Stimulated activated naive CD8-positive, alpha-beta T cell treated with anti-CD3 and anti-CD28 coated beads, Interleukin-15, Interleukin-2, amounts not matched to agents 100 U/mL and 50 U/mL, for 24 hours (primary cell): Measurements from ENCODE around the gene BATF.
"Not testable (repeated sequence)": the region's sequence is repeated elsewhere in the genome, so short reads cannot be mapped to it uniquely, and the experiment has no call there.

Experiments used
- ATAC-seq: fragments of 150-1000 bp; cut with Tn5 transposase; one replicate; pipeline ENCODE4 v1.10.0; 2021
- DNase-seq: peaks from one replicate; pipeline ENCODE4 v3.0.0; 2021

BATF gene, protein sequence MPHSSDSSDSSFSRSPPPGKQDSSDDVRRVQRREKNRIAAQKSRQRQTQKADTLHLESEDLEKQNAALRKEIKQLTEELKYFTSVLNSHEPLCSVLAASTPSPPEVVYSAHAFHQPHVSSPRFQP

DNA sequence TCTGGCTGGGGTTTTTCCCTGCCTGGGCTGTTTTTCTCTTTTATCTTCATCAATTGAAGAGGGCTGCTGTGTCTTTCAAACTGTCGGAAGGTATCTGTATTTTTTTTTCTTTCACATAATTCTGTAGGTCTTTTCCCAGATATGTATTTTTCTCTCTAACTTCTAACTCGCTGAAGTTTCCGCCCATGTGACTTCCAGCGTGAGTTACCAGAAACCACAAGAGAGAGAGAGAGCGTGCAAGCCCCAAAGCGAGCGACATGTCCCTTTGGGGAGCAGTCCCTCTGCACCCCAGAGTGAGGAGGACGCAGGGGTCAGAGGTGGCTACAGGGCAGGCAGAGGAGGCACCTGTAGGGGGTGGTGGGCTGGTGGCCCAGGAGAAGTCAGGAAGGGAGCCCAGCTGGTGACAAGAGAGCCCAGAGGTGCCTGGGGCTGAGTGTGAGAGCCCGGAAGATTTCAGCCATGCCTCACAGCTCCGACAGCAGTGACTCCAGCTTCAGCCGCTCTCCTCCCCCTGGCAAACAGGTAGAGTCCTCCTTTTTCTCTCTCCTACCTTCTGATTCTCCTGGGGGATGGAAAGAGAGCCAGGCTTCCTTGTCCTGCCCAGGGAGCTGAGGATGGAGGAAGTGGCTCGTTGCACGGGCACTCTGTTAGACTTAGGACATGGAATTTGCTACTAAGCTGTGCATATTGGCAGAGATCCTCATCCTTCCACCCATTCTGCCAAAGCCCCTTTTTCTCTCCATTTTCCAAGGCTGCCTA lies at the start of gene BATF:
Gene BATF (plus strand): TSS at position 246 of the 759 bp plus-strand sequence. CDS start 214 bp downstream, at position 460.
- DNase-seq (peak; percentile 73), ATAC-seq (peak; percentile 76)

DNA sequence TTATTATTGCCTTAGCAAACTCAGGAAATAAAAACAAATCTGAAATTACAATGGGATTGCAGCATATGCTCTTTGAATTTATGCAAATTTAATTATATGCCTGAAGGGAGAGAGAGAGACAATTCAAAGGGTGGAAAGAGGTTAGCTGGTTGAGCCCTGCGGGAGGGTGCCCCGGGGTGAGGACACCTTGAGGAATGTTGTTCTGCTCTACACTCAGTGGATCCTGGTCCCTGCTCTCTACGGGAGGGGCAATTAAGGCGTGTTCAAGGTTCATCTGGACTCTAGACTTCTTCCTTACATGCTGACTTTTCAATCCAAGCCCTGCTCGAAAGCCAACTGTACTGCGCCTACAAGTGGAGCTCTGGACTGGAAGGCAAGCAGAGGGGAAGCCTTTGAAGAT lies 48.1 kb upstream of the BATF start:
- DNase-seq, ATAC-seq: not testable (repeated sequence)

DNA sequence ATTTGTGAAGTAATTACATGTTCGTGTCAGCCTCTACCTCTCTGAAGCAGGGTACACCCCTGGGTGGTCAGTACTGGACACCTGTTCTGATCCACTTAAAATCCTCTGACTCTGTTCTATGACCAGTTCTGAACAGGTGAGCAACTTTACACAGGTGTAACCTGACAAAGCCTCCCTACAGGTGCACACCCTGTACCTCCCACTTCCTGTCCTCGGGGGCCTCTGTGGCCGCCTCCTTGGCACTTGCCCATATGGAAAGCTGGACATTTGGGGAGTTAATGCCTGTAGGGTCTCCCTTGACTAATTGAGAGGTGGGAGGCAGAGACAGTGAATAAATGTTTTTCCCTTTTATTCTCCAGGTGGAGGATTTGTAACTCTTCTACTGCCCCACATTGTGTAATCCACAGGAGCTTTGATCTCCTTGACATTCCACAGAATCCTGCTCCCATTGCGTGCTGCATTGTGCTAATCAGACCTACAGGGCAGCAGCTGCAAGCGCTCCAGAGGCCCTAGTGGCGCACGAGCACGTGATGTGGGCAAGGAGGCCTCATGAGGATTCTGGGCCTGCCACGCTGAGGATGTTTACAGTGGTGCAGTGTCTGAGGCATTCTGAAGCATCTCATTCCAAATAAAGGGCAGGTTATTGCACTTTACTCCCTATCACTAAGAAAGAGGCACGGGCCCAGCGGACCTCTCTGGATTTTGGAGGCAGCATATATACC lies 45.8 kb upstream of the BATF start:
- no peak for ATAC-seq
- no peak for DNase-seq

DNA sequence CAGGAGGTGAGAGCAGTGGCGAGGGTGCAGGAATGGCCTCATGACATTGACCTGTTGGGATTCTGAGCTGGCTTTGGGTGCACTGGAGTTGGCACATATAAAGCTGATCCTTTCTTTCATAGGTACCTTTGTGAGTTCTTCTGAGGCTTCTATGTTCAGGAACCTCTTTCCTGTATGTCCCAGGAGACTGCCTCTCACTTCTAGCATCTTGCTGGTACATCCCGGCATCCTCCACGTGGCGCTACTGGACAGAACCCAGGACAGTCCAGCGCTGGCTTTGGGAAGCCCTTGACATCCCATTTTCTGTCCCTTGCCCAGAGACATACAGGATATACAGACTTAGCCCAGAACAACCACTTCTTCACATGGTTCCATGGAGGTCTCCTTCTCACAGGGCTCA lies 44.4 kb upstream of the BATF start:
- DNase-seq (no peak), ATAC-seq (no peak)

DNA sequence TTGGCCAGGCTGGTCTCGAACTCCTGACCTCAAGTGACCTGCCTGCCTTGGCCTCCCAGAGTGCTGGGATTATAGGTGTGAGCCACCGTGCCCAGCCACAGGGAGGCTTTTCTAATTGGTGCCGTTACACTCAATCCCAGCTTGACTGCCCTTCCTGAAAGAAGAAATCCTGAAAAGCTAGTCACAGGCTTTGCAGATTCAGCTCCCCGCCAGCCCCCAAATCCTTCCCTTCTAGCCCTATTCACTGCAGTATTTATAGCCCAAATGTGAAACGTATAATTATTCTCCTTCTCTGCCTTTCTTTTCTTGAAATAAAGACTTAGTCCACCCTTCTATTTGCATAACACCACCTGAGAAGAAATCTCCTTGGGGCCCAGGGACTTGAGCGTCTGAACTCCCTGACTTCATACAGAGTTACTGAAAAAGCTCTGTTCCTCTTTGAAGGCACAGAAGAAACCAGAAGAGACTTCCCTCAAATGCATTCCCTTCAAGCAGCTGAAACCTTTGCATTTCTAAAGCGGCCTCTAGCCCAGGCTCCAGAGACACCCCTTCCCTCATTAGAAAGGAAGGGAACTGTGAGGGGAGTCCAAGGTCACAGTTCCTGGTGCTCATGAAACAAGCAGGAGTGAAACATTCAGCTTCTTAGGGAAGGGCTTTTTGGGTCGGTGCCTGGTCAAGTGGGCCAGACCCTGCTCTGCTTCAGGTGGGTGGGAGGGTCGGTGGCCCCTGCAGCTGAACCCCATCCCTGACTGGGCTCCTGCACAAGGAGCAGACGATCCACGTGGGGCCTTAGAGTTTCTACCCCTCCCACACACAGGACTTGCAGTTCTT lies 42.3 kb upstream of the BATF start:
- DNase-seq: no peak
- ATAC-seq: no peak

DNA sequence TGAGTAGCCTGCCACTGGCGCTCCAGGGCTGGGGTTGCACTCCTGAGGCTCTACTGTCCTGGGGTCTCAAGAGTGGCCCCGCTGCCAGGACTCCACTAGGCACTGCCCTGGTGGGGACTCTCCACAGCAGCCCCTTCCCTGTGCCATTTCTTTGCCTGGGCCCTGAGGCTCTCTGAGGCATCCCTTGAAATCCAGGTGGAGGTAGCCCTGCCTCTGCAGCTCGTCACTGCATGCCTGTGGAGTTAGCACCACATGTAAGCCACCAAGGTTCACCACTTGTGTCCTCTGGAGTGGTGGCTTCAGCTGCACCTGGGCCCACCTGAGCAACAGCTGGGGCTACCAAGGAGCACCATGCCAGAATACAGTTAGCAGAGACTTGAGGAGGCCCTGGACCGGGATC lies 39.9 kb upstream of the BATF start:
- DNase-seq: no peak
- no peak for ATAC-seq

DNA sequence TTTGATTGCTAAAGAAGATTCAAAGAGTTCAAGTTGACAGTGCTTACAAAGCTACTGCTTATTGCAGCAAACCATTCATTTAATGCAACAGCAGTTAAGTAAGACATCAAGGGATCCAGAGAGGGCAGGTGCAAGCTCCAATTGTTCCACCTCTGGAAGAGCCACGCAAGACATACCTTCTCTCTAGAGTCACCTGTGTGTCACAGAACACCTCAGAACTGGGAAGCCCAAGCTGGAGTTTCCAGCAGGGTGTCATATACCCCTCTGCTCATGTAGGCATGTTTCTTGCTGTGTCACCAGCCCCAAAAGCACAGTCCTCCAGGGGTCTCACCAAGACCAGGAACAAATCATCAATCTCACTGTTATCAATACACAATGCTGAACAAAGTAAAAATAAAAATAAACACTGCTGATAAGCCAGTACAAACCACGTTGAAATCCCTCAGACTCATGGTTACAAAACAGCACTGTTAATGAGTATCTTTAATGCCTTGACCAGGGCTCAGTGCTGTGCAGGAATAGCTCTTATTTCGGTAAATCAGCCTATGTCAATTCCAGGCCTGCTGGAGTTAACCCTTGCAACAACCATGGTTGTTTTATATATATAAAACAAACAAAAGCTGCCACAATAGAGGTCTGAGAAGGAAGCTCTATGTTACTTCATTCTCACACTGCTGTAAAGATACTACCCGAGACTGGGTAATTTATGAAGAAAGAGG lies 37.4 kb upstream of the BATF start:
- ATAC-seq (no peak), DNase-seq (no peak)

DNA sequence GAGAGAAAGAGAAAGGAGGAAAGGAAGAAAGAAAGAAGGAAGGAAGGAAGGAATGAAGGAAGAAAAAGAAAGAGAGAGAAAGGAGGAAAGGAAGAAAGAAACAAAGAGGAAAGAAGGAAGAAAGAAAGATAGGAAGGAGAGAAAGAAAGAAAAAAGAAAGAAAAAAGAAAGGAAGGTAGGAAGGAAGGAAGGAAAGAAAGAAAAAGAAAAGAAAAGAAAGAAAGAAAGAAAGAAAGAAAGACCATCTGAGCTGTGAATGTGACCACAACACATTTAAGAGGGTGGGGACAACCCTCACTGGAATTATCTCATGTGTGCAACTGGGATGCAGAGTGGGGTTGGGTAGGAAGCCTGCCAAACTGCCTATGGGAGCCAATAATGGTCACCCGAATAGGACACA lies 36.0 kb upstream of the BATF start:
- ATAC-seq (no peak), DNase-seq (no peak)

DNA sequence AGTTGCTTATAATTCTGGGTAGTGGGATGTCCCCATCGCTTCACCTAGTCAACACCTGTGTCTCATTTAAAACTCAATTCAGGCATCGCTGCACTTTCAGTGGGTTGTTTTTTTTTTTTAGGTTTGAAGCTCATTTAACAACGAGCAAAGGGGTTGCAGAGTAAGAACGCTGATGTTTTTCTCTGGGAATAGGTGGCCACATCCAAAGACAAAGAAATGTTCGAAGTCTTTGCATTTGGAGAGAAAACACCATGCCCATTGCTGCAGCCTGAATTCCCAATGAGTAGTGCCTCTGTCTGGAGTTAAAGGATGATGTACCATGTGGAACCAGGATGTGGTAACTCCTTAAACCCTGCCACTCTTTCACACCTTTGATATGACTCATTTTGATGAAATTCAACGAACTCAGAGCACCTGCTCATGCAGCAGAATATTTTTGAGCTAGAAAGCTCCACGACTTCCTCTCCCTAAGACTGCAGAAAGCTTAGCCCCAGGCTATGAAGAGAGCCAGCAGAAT lies 35.1 kb upstream of the BATF start:
- ATAC-seq (peak; percentile 82), DNase-seq (no peak)

DNA sequence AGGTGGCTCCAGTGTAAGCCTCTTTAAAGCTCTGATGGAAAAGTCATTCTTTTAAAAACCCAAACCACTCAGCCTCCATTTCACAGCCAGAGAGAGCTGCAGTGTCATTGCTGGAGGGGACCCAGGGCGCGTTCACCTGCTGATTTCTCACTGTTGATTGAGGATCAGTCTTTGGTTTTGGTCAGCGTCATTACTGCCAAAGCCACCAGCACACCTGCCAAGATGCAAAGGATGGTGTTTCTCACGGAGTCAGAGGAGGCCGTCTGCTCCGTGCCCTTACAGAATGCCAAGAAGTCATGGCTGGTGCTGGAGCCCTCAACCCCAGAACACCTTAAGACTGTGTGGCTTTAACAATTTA lies 32.8 kb upstream of the BATF start:
- ATAC-seq (no peak), DNase-seq (no peak)

DNA sequence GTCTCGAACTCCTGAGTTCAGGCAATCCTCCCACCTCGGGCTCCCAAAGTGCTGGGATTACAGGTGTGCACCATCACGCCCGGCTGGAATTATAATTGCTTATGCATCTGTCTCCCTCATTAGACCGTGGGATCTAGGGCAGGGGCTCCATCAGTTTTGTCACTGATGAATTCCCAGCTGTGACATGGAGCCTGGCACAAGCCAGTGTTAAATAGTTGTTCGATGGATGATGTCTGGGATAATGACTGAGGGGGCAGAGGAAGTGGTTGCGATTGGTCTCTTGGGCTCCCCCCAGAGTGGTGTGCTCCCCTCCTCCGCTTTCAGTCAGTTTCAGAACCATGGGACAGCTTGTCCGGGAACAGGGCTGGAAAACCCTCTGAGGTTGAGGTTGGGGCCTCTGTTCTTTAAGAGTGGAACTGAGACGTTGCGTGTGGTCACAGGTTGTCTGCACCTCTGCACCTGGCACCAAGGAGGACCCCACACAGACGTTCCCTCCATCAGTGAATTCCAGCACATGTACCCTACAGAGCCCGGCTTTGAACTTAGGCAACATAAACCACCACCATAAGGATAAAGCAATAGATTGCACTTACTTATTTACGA lies 30.8 kb upstream of the BATF start:
- DNase-seq: no peak

DNA sequence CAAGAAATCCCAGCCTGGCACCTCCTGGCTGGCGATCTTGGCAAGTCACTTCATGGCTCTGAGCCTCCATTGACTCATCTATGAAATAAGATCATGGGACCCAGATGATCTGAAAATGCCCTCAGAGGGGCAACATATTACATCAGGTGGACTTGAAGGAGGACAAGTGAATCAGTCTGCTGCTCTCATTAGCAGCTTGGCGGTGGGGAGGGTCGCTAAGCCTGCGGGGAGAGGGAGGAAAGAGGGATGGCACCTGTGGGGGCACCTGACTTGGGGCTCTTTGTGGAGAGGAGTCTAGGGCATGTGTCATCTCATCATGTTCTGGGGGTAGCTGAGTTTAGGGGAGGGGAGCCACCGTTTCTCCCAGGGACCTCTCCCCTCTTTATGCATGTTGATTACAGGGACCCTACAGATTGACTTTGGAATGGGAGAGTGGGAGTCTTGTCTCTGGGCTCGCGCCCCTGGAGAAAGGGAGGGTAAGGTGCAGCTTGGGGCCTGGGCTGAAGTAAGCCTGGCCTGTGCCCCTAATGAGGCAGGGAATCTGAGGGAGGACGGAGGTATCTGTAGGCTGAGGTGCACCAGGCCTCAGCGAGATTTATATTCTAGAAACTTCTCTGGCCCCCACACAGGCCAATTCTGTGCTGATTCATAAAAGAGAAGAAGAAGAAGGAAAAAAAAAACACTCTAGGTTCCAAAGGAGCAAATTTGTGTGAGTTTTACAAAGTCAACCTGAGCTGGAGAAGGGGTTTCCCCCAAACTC lies 29.3 kb upstream of the BATF start:
- DNase-seq (no peak), ATAC-seq (no peak)

More for the DNA sequence above, 30.8 kb upstream of the BATF start:
- no peak for ATAC-seq

DNA sequence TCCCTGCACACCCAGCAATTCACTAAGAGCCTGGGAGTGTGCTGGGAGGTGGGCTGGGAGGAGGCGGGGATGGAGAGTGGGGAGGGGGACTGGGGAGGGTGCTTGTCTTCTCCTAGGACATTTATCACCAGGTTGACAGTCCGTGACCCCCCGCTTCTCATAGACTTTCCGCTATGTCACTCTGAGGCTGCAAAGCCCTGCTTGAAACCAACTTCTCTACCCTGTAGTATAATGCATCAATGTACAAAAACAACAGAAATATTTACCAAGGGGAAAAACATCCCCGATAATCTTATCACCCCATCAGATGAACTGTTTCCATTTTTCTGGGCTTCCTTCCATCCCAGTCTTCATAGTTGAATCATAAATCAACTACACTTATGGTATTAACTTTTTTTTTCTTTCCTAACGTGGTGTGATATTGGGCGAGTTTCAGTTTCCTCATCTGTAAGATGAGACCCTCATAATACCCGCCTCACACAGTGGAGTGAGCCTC lies 28.6 kb upstream of the BATF start:
- DNase-seq (peak; percentile 19), ATAC-seq (peak; percentile 29)

DNA sequence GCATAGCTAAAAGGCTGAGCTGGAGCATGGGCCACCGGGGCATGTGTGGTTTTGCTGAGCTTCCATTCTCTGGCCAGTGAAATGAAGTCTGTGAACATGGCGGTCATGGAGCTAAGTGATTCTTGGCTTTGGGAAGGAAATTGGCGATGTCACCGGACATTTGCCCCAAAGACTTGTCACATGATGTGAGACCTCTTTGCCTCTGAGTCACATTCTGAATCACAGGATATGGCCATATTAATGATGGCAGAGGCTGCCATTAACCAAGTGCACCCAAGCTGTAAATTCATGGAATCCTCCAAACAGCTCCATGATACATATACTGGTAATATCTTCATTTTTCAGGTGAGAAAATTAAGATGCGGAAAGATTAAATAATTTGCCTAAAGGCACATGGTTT lies 27.4 kb upstream of the BATF start:
- no peak for ATAC-seq
- no peak for DNase-seq

DNA sequence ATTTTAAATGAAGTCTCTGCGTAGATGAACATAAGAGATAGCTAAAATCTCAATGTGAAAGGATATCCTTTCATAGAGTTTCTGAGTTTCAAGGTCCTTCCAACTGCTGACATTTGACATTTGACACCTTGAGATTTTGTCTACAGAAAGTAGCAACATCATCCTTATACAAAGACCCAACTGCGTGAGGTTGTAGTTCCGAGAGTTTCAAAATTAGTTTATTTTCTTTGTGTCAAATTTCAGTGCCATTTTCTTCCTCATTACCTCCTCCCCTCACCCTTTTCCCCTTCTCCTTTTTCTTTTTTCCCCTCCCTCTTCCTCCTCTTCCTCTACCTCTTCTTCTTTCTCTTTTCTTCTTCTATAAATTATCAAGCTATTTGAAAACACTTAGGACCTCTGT lies 26.9 kb upstream of the BATF start:
- ATAC-seq (no peak), DNase-seq (no peak)

DNA sequence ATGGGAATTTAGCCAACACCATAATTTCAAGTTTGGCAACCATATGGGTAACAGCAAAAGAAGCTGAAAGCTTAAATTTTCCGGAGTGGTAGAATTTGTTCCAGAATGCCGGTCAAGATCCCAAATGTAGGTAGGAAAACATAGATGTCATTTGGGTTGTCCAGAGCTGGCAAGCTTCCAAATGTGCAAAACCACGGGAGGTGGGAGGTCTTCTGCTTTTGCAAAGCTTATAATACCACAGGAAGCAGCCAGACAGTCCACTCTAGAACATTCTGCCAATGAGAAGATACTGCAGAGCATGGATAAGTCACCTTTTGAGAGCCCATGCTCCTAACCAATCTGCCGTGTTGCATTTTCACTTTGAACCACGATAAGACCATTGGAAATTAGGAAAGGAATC lies 26.4 kb upstream of the BATF start:
- ATAC-seq: no peak
- no peak for DNase-seq

DNA sequence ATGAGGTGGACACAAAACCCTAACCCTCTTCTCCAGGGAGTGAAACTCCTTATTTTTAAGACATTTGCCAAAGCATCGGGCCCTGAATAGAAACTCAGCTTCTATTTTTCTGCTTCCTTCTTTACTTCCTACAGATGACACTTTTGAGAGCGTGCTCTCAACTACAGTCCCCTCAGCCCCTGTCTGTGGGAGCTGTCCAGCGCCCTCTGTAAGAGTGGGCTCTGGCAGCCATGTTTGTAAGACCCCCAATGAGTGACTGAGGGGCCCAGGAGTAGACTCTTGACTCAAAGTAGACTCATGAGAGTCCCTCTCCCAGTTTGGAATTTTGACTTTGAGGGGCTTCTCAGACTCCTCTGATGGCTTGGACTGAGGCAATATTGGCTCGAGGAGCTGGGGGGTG lies 25.5 kb upstream of the BATF start:
- DNase-seq (no peak), ATAC-seq (no peak)

DNA sequence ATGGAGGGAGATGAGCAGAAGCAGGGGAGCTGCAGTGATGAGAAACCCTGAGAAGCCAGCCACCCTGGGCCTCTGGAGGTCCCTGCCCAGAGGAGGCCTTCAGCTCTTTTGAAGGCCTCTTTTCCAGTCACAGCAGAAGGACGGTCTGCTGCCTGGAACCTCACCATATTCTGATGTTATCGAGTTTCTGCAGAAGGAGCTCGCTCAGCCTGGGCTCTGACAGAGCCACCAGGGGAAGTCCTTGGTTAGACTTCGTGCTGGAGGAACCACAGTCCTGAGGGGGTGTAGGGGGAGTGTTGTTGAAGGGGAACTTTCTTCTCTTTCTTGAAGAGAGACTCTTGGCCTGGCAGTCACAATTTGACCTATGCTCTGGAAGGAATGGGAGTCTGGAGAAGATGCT lies 25.1 kb upstream of the BATF start:
- peak; percentile 88 for ATAC-seq
- peak; percentile 60 for DNase-seq

DNA sequence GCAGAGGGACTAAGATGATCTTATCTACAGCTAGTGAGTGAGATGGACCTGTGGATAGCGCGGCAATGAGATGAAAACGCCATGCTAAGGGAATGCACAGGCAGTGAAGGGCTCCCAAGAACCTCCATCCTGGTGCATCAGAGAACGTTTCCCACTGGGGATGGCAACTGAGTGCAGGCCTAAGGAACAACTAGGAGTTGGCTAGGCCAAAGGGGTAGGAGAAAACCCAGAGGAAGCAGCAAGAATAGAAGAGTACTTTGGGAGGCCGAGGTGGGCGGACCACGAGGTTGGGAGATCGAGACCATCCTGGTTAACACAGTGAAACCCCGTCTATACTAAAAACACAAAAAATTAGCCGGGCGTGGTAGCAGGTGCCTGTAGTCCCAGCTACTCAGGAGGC lies 24.6 kb upstream of the BATF start:
- ATAC-seq: peak; percentile 12

More for the DNA sequence above, 24.6 kb upstream of the BATF start:
- DNase-seq: no peak
